ENCODE results near the gene SREBF1.

DNA sequence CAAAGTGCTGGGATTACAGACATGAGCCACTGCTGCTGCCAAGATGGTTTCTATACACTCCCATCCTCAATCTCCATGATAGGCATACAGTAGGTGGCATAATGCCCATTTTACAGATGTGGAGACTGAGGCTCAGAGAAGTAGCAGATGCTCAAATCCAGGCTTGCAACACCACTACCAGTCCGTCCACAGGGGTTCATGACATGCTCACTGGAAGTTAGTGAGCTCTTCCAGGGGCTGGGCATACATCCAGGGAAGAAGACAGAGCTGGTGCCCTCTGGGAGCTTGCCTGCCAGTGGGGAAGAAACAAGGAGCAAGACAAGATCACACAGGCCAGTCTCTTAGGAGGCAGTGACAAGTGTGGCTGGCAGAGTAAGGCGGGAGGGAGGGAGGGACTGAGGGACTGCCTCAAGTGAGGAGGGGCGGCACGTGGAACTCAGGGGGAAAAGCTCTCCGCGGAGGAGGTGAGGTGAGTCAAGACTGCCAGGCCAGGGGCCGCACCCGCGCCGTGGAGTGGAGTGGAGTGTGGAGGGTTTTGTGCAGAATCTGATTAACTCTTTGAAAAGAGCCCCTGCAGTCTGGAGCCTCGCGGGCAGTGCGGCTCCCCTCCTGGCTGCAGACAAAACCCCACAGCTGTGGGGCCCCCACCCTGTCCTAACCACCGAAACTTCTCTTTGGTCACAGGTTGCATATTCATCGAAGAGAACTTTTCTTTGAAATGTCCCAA is 27.9 kb downstream of the SREBF1 start:
- no peak for TF ChIP-seq NFRKB (IDR thresholded peaks at IDR 0.05)
- TF ChIP-seq LEF1 (IDR thresholded peaks at IDR 0.05; ENCODE audit: borderline replicate concordance) = no peak
- TF ChIP-seq ELF4 (IDR thresholded peaks at IDR 0.05) = no peak
- no peak for TF ChIP-seq HDGF (IDR thresholded peaks at IDR 0.05; ENCODE audit: borderline replicate concordance)
- no peak for TF ChIP-seq SUZ12 (IDR thresholded peaks at IDR 0.05)
- no peak for TF ChIP-seq BHLHE40 (IDR thresholded peaks at IDR 0.05; ENCODE audit: borderline replicate concordance)
- no peak for TF ChIP-seq FOXK2 (IDR thresholded peaks at IDR 0.05)
- TF ChIP-seq FOXM1 (IDR thresholded peaks at IDR 0.05; ENCODE audit: borderline replicate concordance) = no peak
- TF ChIP-seq ARNT (IDR thresholded peaks at IDR 0.05) = no peak
- TF ChIP-seq SP1 (IDR thresholded peaks at IDR 0.05) = no peak
- TF ChIP-seq FOXA1 (IDR thresholded peaks at IDR 0.05) = no peak
- TF ChIP-seq TARDBP (IDR thresholded peaks at IDR 0.05) = no peak
- TF ChIP-seq L3MBTL2 (conservative IDR thresholded peaks at IDR 0.05) = no peak
